Gastroesophageal sphincter (tissue), 3 donors: ENCODE measurements around the gene PSME3IP1.

Source experiments
- CTCF ChIP-seq, 4 experiments: fragments of 200-600 bp in 2 of 4; fragments of 450-650 bp in 2 of 4; sonication (generic) in 1 of 4; IDR thresholded peaks; one replicate each; pipeline ENCODE4 v1.5.1; 2017 to 2019; ENCODE audit warnings: antibody characterized with exemption in 4 of 4, mild to moderate bottlenecking in 2 of 4, moderate library complexity in 2 of 4
- EP300 ChIP-seq: sonication (generic); formaldehyde crosslinking; IDR thresholded peaks from one replicate; pipeline ENCODE4 v1.6.1; 2017; ENCODE audit warnings: antibody characterized with exemption, mild to moderate bottlenecking
- POLR2A ChIP-seq, 2 donors: fragments of 450-650 bp; IDR thresholded peaks; one replicate each; pipeline ENCODE4 v1.6.1; 2017; ENCODE audit warnings: antibody characterized with exemption in 2 of 2, mild to moderate bottlenecking in 2 of 2, moderate library complexity in 1 of 2

GRCh38 chr16:57194512-57194911, 8.7 kb upstream of the PSME3IP1 start:
- TF ChIP-seq CTCF (IDR thresholded peaks at IDR 0.05) = no peak
- no peak for TF ChIP-seq EP300
- no peak for TF ChIP-seq POLR2A (IDR thresholded peaks at IDR 0.05)
